IPS-18c (cell line): Measurements from ENCODE around the gene POLE.
A peak's percentile ranks its signal among the peaks of the same experiment; 100 is the strongest.

Experiments used
- H3K4me3 ChIP-seq: 2 replicates; pipeline ENCODE4 v1.7.0; 2013; ENCODE audit warnings: low read depth, mild to moderate bottlenecking, low read length, moderate library complexity; ENCODE audit not compliant: insufficient read depth
- H3K9me3 ChIP-seq: one replicate; pipeline ENCODE4 v1.6.1; 2013; ENCODE audit warnings: mild to moderate bottlenecking, low read length, moderate library complexity; ENCODE audit not compliant: control insufficient read depth, insufficient read depth

The POLE gene

DNA sequence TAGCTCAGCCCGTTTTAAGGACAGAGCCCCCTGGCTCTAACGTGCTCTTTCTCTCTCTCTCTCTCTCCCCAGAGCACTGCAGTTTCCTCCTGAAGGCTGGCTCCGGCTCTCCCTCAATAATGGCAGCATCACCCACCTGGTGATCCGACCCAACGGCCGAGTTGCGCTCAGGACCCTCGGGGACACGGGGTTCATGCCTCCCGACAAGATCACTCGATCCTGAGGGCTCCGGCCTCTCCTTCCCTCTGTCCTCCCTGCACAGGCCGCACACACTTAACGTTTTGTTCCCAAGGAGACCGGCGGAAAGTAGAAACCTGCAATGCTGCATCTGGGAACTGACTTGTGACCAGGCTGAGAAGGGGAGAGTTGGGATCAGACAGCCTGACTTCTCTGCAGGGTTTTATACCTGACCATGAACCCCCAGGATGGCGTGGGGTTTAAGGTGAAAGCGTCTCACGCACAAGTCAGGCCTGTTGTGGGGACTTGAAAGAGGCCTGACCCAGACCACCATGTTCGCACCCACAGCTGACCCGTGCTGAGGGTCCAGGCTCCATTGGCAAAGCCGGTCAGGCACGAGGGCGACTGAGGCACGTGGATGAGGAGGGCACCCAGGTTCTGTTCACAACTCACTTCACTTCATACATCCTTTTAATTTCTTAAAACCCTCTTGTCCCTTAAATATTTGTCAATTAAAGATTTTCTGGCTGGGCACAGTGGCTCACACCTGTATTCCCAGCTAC lies 33.6 kb upstream of the POLE start:
- H3K9me3 ChIP-seq: no peaks in the 10 kb centered on the region
- no peak overlapping the region for H3K4me3 ChIP-seq

DNA sequence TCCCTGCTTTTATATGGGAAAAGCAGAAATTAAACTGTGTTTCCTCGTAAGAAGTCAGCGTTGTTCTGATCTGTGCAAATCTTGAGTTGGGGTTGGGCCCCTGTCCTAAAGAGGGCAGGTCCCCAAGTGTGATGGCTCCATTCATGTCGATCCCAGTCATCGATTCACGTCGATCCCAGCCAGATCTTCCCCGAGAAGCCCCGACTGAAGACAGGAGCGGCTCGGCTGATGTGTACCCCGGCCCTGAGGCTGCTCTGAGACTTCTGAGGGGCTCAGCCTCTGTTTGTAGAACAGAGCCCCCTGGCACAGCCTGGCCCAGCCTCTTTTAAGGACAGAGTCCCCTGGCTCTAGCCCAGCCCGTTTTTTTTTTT lies 32.8 kb upstream of the POLE start:
- Histone ChIP-seq H3K9me3 (no peaks in the 10 kb centered on the region), H3K4me3 (no peak overlapping the region)

- no peaks in the 10 kb centered on the region for H3K9me3 ChIP-seq
- H3K4me3 ChIP-seq: no peak overlapping the region
Measured at GRCh38 chr12:132719141-132719953, 32.2 kb upstream of the POLE start.

GRCh38 chr12:132718644-132719043 lies 31.5 kb upstream of the POLE start:
- H3K4me3 ChIP-seq: no peak overlapping the region
- no peaks in the 10 kb centered on the region for H3K9me3 ChIP-seq

GRCh38 chr12:132717531-132718387 lies 30.6 kb upstream of the POLE start:
- Histone ChIP-seq H3K4me3 (no peak overlapping the region), H3K9me3 (no peaks in the 10 kb centered on the region)

DNA sequence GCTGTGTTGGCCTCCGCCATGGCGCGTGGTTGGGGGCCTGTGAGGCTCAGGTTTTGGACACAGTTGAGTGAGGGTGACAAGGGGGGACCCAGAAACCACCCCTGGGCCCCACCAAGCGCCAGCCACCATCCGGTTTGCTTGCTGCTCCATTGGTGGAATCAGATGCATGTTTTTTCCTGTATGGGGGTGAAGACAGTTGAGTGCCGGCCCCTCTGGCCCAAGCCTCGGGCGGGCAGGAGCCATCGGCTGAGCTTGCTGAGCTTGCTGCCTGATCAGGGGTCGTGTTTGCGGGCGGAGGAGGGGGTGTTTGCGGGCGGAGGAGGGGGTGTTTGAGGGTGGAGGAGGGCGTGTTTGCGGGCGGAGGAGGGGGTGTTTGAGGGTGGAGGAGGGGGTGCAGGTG lies 29.9 kb upstream of the POLE start:
- no peaks in the 10 kb centered on the region for H3K9me3 ChIP-seq
- H3K4me3 ChIP-seq: no peak overlapping the region

GRCh38 chr12:132716356-132716755 lies 29.2 kb upstream of the POLE start:
- H3K4me3 ChIP-seq: no peak overlapping the region
- H3K9me3 ChIP-seq: no peaks in the 10 kb centered on the region

DNA sequence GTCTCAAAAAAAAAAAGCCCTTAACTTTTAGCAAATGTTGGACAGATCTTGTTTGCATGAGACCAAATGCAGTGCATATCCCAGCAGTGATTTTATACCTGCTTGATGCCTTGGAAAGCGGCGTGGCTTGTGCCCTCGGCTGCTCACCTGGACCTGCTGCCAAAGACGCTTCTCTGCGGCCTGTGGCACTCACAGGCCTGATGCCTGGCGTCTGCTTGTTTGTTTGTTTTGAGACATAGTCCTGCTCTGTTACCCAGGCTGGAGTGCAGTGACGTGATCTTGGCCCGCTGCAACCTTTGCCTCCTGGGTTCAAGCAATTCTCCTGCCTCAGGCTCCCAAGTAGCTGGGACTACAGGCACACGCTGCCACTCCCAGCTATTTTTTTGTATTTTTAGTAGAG lies 28.7 kb upstream of the POLE start:
- Histone ChIP-seq H3K9me3 (no peaks in the 10 kb centered on the region), H3K4me3 (no peak overlapping the region)

- H3K9me3 ChIP-seq: peaks cover 2% of the 10 kb centered on the region
- no peak overlapping the region for H3K4me3 ChIP-seq
Measured at GRCh38 chr12:132713123-132713522, 26.0 kb upstream of the POLE start.

DNA sequence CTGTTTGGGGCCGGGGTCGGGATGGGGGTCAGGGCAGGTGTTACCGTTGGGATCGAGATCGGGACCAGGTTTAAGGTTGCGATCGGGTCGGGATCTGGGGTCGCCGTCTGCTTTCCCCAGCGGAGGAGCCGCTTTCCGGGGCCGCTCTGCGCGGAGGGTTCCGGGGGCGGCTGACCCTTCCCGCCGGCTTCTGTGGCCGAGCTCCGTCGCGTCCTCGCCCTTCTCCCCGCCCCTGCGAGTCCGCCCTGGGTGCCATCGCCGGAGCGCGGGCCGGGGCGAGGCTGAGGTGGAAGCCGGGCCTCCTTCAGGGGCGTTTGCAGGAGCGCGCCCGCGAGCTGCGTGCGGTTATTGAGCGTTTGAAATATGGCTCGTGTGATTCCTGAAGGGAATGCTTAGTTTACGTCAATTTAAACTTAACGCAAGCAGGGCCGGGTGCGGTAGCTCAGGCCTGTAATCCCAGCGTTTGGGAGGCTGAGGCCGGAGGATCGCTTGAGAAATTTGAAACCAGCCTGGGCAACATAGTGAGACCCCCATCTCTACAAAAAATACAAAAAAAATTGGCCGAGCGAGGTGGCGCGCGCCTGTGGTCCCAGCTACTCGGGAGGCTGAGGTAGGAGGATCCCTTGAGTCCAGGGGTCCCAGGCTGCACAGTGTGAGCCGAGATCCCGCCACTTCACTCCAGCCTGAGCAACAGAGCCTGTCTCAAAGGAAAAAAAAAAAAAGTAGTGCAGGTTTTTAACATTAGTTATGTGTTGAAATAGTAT lies 24.1 kb upstream of the POLE start:
- peak overlapping the region; percentile 90 for H3K4me3 ChIP-seq
- peaks cover 2% of the 10 kb centered on the region for H3K9me3 ChIP-seq

DNA sequence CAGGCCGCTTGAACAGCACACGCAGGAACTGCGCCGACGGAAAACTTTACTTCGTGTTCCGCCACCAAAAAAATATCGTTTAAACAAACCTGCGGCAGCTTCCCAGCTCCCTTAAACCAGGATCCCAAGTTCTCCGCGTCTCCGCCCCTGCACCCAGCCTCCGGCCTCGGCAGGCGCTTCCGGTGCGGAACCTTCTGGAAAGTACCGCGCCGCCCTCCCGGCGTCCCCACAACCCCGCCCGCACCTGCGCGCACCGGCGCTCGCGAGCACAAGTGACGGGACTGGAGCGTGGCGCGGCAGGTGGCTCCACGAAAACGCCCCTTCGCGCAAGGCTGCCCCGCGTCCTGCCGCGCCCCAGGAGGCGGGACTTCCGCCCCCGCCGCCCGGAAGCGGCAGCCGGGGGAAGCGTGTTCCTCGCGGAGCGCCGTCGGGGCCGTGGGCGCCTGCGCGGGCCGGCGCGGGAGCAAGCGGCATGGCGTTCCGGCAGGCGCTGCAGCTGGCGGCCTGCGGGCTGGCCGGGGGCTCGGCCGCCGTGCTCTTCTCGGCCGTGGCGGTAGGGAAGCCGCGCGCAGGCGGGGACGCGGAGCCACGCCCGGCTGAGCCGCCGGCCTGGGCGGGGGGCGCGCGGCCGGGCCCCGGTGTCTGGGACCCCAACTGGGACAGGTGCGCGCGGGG lies 23.4 kb upstream of the POLE start, which contains the start of gene PGAM5:
PGAM5 (plus strand) TSS at position 438 of the 675 bp plus-strand sequence; CDS start at position 473, 35 bp downstream.
- Histone ChIP-seq H3K4me3 (peak within 1 kb of the TSS; percentile 90), H3K9me3 (peaks cover 2% of the 10 kb centered on the region)

GRCh38 chr12:132710043-132710404 lies 22.9 kb upstream of the POLE start:
- peaks cover 2% of the 10 kb centered on the region for H3K9me3 ChIP-seq
- H3K4me3 ChIP-seq: peak overlapping the region; percentile 90

- no peak overlapping the region for H3K4me3 ChIP-seq
Measured at GRCh38 chr12:132708150-132708549, 21.0 kb upstream of the POLE start.

DNA sequence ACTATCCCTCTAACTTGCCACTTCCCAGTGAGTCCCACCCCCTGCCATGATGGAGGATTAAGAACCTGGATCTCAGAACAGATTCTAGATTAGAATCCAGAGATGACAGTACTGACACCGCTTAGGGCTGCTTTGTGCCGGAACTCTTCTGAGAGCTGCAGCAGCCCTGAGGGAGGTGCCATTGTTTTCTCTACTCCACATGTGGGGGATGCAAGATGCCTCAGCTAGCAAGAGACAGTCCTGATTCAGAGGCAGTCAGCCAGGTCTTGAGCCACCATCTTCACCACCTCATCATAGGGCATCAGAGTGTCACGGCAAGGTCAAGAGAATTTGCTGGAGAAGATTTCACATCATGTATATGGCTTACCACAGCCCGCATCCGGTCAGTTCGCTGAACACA lies 20.1 kb upstream of the POLE start:
- no peak overlapping the region for H3K4me3 ChIP-seq
- peaks cover 2% of the 10 kb centered on the region for H3K9me3 ChIP-seq

More at GRCh38 chr12:132708150-132708549, 21.0 kb upstream of the POLE start:
- peaks cover 2% of the 10 kb centered on the region for H3K9me3 ChIP-seq

GRCh38 chr12:132703641-132704040 lies 16.5 kb upstream of the POLE start:
- peaks cover 2% of the 10 kb centered on the region for H3K9me3 ChIP-seq
- no peak overlapping the region for H3K4me3 ChIP-seq

- H3K4me3 ChIP-seq: no peak overlapping the region
Measured at GRCh38 chr12:132702640-132703039, 15.5 kb upstream of the POLE start.

More at GRCh38 chr12:132702640-132703039, 15.5 kb upstream of the POLE start:
- H3K9me3 ChIP-seq: no peaks in the 10 kb centered on the region
